ENCODE data around the gene SMIM35.
"Not testable (repeated sequence)": the region's sequence is repeated elsewhere in the genome, so short reads cannot be mapped to it uniquely, and the experiment has no call there.

The SMIM35 gene

GRCh38 chr11:117985953-117986887 lies 100.5 kb downstream of the SMIM35 start, which contains the start of gene IL10RA:
Gene IL10RA (plus strand): TSS chr11:117986394. CDS start chr11:117986468, 74 bp downstream.
- H3K4me1 Mint-ChIP-seq: peaks cover 73% of the 10 kb centered on the region
- no peaks in the 10 kb centered on the region for H3K9me3 Mint-ChIP-seq
- CTCF ChIA-PET: interaction anchor here (0.6 to 4.6 kb wide), 12 partner anchors 8 to 561 kb away, joined by 3 to 39 read pairs (median 4); no protein-coding TSS in a partner anchor
- H3K36me3 Mint-ChIP-seq: peaks cover 59% of the 10 kb centered on the region
- peak within 1 kb of the TSS; percentile 97 for H3K27ac Mint-ChIP-seq
- peak; percentile 87 for DNase-seq
- H3K4me3 Mint-ChIP-seq: peak within 1 kb of the TSS; percentile 82
- H3K27me3 Mint-ChIP-seq: no peaks in the 10 kb centered on the region

- Mint-ChIP-seq H3K27me3 (peaks cover 4% of the 10 kb centered on the region), H3K9me3 (no peaks in the 10 kb centered on the region), H3K36me3 (peaks cover 52% of the 10 kb centered on the region), H3K4me3 (peak overlapping the region; percentile 82), H3K27ac (no peak overlapping the region), H3K4me1 (peaks cover 70% of the 10 kb centered on the region)
- DNase-seq: no peak
- CTCF ChIA-PET: interaction anchor here (1.4 to 4.6 kb wide), 3 partner anchors 34 to 68 kb away, joined by 5 to 39 read pairs (median 30); no protein-coding TSS in a partner anchor
These were observed 102.3 kb downstream of the SMIM35 start for GRCh38 chr11:117984476-117984875.

- peaks cover 4% of the 10 kb centered on the region for H3K27me3 Mint-ChIP-seq
- H3K9me3 Mint-ChIP-seq: peaks cover under 1% of the 10 kb centered on the region
- H3K4me1 Mint-ChIP-seq: peaks cover 64% of the 10 kb centered on the region
- CTCF ChIA-PET: interaction anchor here (1.1 to 1.5 kb wide), 2 partner anchors 37 to 70 kb away, joined by 3 to 6 read pairs; no protein-coding TSS in a partner anchor
- no peak overlapping the region for H3K27ac Mint-ChIP-seq
- DNase-seq: no peak
- H3K4me3 Mint-ChIP-seq: no peak overlapping the region
- H3K36me3 Mint-ChIP-seq: peaks cover 42% of the 10 kb centered on the region
These were observed 103.6 kb downstream of the SMIM35 start for GRCh38 chr11:117983163-117983475.

GRCh38 chr11:117980720-117981119 lies 106.0 kb downstream of the SMIM35 start:
- Mint-ChIP-seq H3K4me3 (no peak overlapping the region), H3K27ac (no peak overlapping the region), H3K36me3 (peaks cover 46% of the 10 kb centered on the region), H3K27me3 (peaks cover 4% of the 10 kb centered on the region), H3K4me1 (peaks cover 73% of the 10 kb centered on the region), H3K9me3 (peaks cover 12% of the 10 kb centered on the region)
- no peak for DNase-seq
- CTCF ChIA-PET: interaction anchor here (0.7 to 2.5 kb wide), 4 partner anchors 28 to 71 kb away, joined by 3 to 11 read pairs (median 4); no protein-coding TSS in a partner anchor

GRCh38 chr11:117980280-117980679 lies 106.5 kb downstream of the SMIM35 start:
- H3K4me3 Mint-ChIP-seq: no peak overlapping the region
- H3K36me3 Mint-ChIP-seq: peaks cover 50% of the 10 kb centered on the region
- H3K9me3 Mint-ChIP-seq: peaks cover 12% of the 10 kb centered on the region
- peaks cover 71% of the 10 kb centered on the region for H3K4me1 Mint-ChIP-seq
- DNase-seq: no peak
- H3K27me3 Mint-ChIP-seq: peaks cover 4% of the 10 kb centered on the region
- CTCF ChIA-PET: interaction anchor here (0.7 to 2.8 kb wide), 6 partner anchors 27 to 73 kb away, joined by 3 to 11 read pairs (median 4); no protein-coding TSS in a partner anchor
- no peak overlapping the region for H3K27ac Mint-ChIP-seq

GRCh38 chr11:117979481-117980211 lies 107.1 kb downstream of the SMIM35 start:
- Mint-ChIP-seq H3K9me3 (peaks cover 12% of the 10 kb centered on the region), H3K4me3 (no peak overlapping the region), H3K27me3 (peaks cover 4% of the 10 kb centered on the region), H3K27ac (peak overlapping the region; percentile 13), H3K4me1 (peaks cover 67% of the 10 kb centered on the region), H3K36me3 (peaks cover 44% of the 10 kb centered on the region)
- DNase-seq: no peak
- CTCF ChIA-PET: interaction anchor here (1.1 to 2.8 kb wide), 4 partner anchors 24 to 74 kb away, joined by 3 to 11 read pairs (median 7); no protein-coding TSS in a partner anchor

- Mint-ChIP-seq H3K27me3 (peaks cover 4% of the 10 kb centered on the region), H3K36me3 (peaks cover 44% of the 10 kb centered on the region), H3K4me1 (peaks cover 67% of the 10 kb centered on the region), H3K27ac (no peak overlapping the region), H3K4me3 (no peak overlapping the region), H3K9me3 (peaks cover 12% of the 10 kb centered on the region)
- DNase-seq: no peak
- CTCF ChIA-PET: interaction anchor here (1.1 to 2.8 kb wide), 4 partner anchors 24 to 74 kb away, joined by 3 to 11 read pairs (median 7); no protein-coding TSS in a partner anchor
These were observed 107.8 kb downstream of the SMIM35 start for GRCh38 chr11:117978991-117979390.

- not testable (repeated sequence) for H3K4me3 Mint-ChIP-seq
These were observed 108.4 kb downstream of the SMIM35 start for GRCh38 chr11:117978291-117978910.

GRCh38 chr11:117977612-117978264 lies 109.0 kb downstream of the SMIM35 start:
- peaks cover 12% of the 10 kb centered on the region for H3K9me3 Mint-ChIP-seq
- peaks cover 40% of the 10 kb centered on the region for H3K36me3 Mint-ChIP-seq
- peak overlapping the region; percentile 72 for H3K27ac Mint-ChIP-seq
- not testable (repeated sequence) for H3K27me3 Mint-ChIP-seq, DNase-seq
- CTCF ChIA-PET: interaction anchor here (0.8 to 2.8 kb wide), 3 partner anchors 9 to 27 kb away, joined by 3 to 10 read pairs (median 3); partner anchors contain the start of gene IL10RA
- peak overlapping the region; percentile 40 for H3K4me3 Mint-ChIP-seq
- H3K4me1 Mint-ChIP-seq: peaks cover 64% of the 10 kb centered on the region

More at GRCh38 chr11:117978291-117978910, 108.4 kb downstream of the SMIM35 start:
- CTCF ChIA-PET: interaction anchor here (0.8 to 2.8 kb wide), 3 partner anchors 8 to 31 kb away, joined by 3 to 11 read pairs (median 10); partner anchors contain the start of gene IL10RA
- peaks cover 40% of the 10 kb centered on the region for H3K36me3 Mint-ChIP-seq
- H3K27me3 Mint-ChIP-seq, DNase-seq, H3K27ac Mint-ChIP-seq: not testable (repeated sequence)
- H3K4me1 Mint-ChIP-seq: peaks cover 64% of the 10 kb centered on the region
- H3K9me3 Mint-ChIP-seq: peaks cover 12% of the 10 kb centered on the region

GRCh38 chr11:117977029-117977428 lies 109.7 kb downstream of the SMIM35 start:
- Mint-ChIP-seq H3K27ac (peak overlapping the region; percentile 72), H3K27me3 (peaks cover 4% of the 10 kb centered on the region), H3K4me3 (no peak overlapping the region), H3K9me3 (peaks cover 12% of the 10 kb centered on the region), H3K4me1 (peaks cover 70% of the 10 kb centered on the region), H3K36me3 (peaks cover 40% of the 10 kb centered on the region)
- CTCF ChIA-PET: interaction anchor here (0.8 to 1.4 kb wide), 3 partner anchors 26 to 30 kb away, joined by 3 to 4 read pairs (median 3); no protein-coding TSS in a partner anchor
- no peak for DNase-seq

GRCh38 chr11:117976445-117976844 lies 110.3 kb downstream of the SMIM35 start:
- Mint-ChIP-seq H3K4me3 (no peak overlapping the region), H3K36me3 (peaks cover 40% of the 10 kb centered on the region), H3K9me3 (peaks cover 12% of the 10 kb centered on the region), H3K4me1 (peaks cover 73% of the 10 kb centered on the region), H3K27ac (no peak overlapping the region), H3K27me3 (peaks cover 4% of the 10 kb centered on the region)
- no peak for DNase-seq
- CTCF ChIA-PET: interaction anchor here (0.8 to 1.4 kb wide), 2 partner anchors 27 to 29 kb away, joined by 3 to 4 read pairs; no protein-coding TSS in a partner anchor

GRCh38 chr11:117973503-117973860 lies 113.3 kb downstream of the SMIM35 start:
- Mint-ChIP-seq H3K27me3 (no peaks in the 10 kb centered on the region), H3K27ac (no peak overlapping the region), H3K9me3 (peaks cover 12% of the 10 kb centered on the region), H3K4me1 (peaks cover 79% of the 10 kb centered on the region), H3K4me3 (no peak overlapping the region), H3K36me3 (peaks cover 35% of the 10 kb centered on the region)
- DNase-seq: no peak
- CTCF ChIA-PET: interaction anchor here (1.3 to 1.8 kb wide), 2 partner anchors 21 to 27 kb away, joined by 3 to 6 read pairs; no protein-coding TSS in a partner anchor
